C4-2B (cell line): ENCODE measurements around the gene RPL4.

Source experiments
- CTCF ChIP-seq: fragments of 450-650 bp; conservative IDR thresholded peaks from 2 replicates; pipeline ENCODE4 v1.5.1; 2017; ENCODE audit warnings: mild to moderate bottlenecking
- ZFX ChIP-seq: fragments of 450-650 bp; IDR thresholded peaks from 2 replicates; pipeline ENCODE4 v1.6.1; 2017

GRCh38 chr15:66515901-66516322 lies 11.3 kb upstream of the RPL4 start:
- TF ChIP-seq CTCF (no peak), ZFX (no peak)
